K562 (cell line): Measurements from ENCODE around the gene ST6GALNAC2. TPM values are rescaled to one million over a fixed set of nuclear protein-coding genes. Genes with fewer than 3 reads are reported as not detected.

Experiments
- ATF3 ChIP-seq, 2 experiments: fragments of 450-650 bp in 1 of 2; sonication (generic) in 1 of 2; formaldehyde crosslinking in 1 of 2; IDR thresholded peaks in 1 of 2; conservative IDR thresholded peaks in 1 of 2; 2 replicates each; pipeline versions ENCODE4 v1.6.1 to v1.8.1; 2016 to 2023; ENCODE audit warnings: mild to moderate bottlenecking in 2 of 2, moderate library complexity in 2 of 2, inconsistent platforms in 1 of 2, missing genetic modification reagents in 1 of 2
- DIDO1 ChIP-seq: fragments of 450-650 bp; IDR thresholded peaks from 2 replicates; pipeline ENCODE4 v1.6.1; 2016; ENCODE audit warnings: low read depth, missing biosample characterization, missing genetic modification characterization
- DNMT1 ChIP-seq: fragments of 450-650 bp; IDR thresholded peaks from 2 replicates; pipeline ENCODE4 v1.6.1; 2016; ENCODE audit warnings: antibody characterized with exemption, mild to moderate bottlenecking
- GABPB1 ChIP-seq: sonication (generic); formaldehyde crosslinking; IDR thresholded peaks from 2 replicates; pipeline ENCODE4 v1.8.0; 2022; ENCODE audit warnings: mild to moderate bottlenecking, missing genetic modification reagents
- HDAC1 ChIP-seq, 2 experiments: fragments of 450-650 bp; IDR thresholded peaks; 2 replicates each; pipeline ENCODE4 v1.6.1; 2016 to 2017; ENCODE audit warnings: inconsistent platforms in 1 of 2, mild to moderate bottlenecking in 1 of 2, moderate library complexity in 1 of 2
- IFI16 ChIP-seq: fragments of 250-450 bp; sonication (Bioruptor Pico); IDR thresholded peaks from 2 replicates; pipeline ENCODE4 v2.1.2; 2022; ENCODE audit warnings: mild to moderate bottlenecking, inconsistent platforms
- MCM3 ChIP-seq: fragments of 450-650 bp; IDR thresholded peaks from 2 replicates; pipeline ENCODE4 v1.6.1; 2016
- MTA1 ChIP-seq: fragments of 450-650 bp; IDR thresholded peaks from 2 replicates; pipeline ENCODE4 v1.6.1; 2017; ENCODE audit warnings: borderline replicate concordance
- SMARCE1 ChIP-seq: fragments of 450-650 bp; IDR thresholded peaks from 2 replicates; pipeline ENCODE4 v1.7.1; 2016; ENCODE audit warnings: mild to moderate bottlenecking
- TCF3 ChIP-seq: sonication (generic); formaldehyde crosslinking; IDR thresholded peaks from 2 replicates; pipeline ENCODE4 v1.4.0; 2020; ENCODE audit warnings: mild to moderate bottlenecking, missing genetic modification reagents
- YBX1 ChIP-seq: fragments of 450-650 bp; IDR thresholded peaks from 2 replicates; pipeline ENCODE4 v1.7.1; 2016; ENCODE audit warnings: mild to moderate bottlenecking
- ZSCAN29 ChIP-seq: fragments of 450-650 bp; IDR thresholded peaks from 2 replicates; pipeline ENCODE4 v1.6.1; 2017
- polyA plus RNA-seq, 8 experiments: library from polyadenylated mRNA; depleted of rRNA in 4 of 8; stranded (reverse) in 5 of 8; unstranded in 3 of 8; fragments of >200 nt; fragmentation: Nextera tagmentation in 2 of 8; fragmentation: Illumina TruSeq in 1 of 8; extraction: Ambion mirVana in 2 of 8; extraction: Trizol in 1 of 8; gene quantifications; 2 replicates each; pipeline versions ENCODE4 v1.2.1 to v1.2.3, GENCODE V29; 2011 to 2014; ENCODE audit warnings: inconsistent platforms in 1 of 8, missing spikeins in 1 of 8
- total RNA-seq, 7 experiments: library from RNA; depleted of rRNA in 6 of 7; stranded (reverse); fragments of >200 nt in 6 of 7; fragmentation: Illumina TruSeq in 2 of 7; extraction: Trizol in 2 of 7; gene quantifications; 2 replicates each; pipeline versions ENCODE4 v1.2.1 to v1.2.3, GENCODE V29; 2011 to 2021; ENCODE audit warnings: low replicate concordance in 1 of 7
- TF ChIP-seq, protein P1 (sequence below): fragments of 450-650 bp; IDR thresholded peaks from 2 replicates; pipeline ENCODE4 v1.6.1; 2016; ENCODE audit warnings: mild to moderate bottlenecking, moderate library complexity
- TF ChIP-seq, protein P2 (sequence below), 2 experiments: IDR thresholded peaks; 2 replicates each; pipeline ENCODE4 v1.6.1; 2012; ENCODE audit warnings: improper control_type of control experiment in 2 of 2, low read depth in 2 of 2, low read length in 2 of 2, borderline replicate concordance in 1 of 2

ST6GALNAC2 gene
- total and polyA plus RNA-seq, 9 of the 15 experiments (the other 6 are each of a cell fraction or from before 2014, with no cell fraction given): 0.18 TPM; not detected in 8

DNA sequence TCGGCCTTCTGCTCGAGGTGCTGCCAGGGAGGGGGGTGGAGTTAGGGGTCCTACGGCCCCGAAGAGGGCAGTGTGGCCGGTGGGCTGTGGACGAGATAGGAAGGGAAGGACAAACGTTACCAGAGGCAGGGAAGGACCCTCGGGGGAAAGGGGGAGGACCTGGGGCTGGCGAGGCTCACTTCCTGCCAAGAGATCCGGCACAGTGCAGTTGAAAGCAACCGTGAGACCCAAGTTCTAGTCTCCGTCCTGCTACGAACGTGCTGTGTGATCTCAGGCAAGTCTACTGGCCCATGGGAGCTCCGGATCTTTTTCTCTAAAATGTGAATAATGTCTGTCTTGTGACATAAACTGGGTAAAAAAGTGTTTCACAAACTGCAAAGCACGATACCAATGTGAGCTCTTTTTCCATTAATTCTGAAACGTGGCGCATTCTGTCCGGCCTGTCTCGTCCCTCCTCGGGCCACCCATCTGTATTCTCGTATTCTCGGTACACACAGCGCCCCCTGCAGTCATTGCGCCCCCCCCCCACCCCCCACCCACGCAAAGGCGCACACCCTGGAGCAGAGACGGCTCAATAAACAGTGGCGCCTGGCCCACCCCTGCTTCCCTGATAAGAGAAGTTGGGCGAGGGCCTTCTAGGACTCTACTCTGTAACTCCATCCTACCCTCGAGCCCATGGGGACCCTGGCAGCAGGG, 57.0 kb downstream of the ST6GALNAC2 start (continued):
- TF ChIP-seq, protein P1, sequence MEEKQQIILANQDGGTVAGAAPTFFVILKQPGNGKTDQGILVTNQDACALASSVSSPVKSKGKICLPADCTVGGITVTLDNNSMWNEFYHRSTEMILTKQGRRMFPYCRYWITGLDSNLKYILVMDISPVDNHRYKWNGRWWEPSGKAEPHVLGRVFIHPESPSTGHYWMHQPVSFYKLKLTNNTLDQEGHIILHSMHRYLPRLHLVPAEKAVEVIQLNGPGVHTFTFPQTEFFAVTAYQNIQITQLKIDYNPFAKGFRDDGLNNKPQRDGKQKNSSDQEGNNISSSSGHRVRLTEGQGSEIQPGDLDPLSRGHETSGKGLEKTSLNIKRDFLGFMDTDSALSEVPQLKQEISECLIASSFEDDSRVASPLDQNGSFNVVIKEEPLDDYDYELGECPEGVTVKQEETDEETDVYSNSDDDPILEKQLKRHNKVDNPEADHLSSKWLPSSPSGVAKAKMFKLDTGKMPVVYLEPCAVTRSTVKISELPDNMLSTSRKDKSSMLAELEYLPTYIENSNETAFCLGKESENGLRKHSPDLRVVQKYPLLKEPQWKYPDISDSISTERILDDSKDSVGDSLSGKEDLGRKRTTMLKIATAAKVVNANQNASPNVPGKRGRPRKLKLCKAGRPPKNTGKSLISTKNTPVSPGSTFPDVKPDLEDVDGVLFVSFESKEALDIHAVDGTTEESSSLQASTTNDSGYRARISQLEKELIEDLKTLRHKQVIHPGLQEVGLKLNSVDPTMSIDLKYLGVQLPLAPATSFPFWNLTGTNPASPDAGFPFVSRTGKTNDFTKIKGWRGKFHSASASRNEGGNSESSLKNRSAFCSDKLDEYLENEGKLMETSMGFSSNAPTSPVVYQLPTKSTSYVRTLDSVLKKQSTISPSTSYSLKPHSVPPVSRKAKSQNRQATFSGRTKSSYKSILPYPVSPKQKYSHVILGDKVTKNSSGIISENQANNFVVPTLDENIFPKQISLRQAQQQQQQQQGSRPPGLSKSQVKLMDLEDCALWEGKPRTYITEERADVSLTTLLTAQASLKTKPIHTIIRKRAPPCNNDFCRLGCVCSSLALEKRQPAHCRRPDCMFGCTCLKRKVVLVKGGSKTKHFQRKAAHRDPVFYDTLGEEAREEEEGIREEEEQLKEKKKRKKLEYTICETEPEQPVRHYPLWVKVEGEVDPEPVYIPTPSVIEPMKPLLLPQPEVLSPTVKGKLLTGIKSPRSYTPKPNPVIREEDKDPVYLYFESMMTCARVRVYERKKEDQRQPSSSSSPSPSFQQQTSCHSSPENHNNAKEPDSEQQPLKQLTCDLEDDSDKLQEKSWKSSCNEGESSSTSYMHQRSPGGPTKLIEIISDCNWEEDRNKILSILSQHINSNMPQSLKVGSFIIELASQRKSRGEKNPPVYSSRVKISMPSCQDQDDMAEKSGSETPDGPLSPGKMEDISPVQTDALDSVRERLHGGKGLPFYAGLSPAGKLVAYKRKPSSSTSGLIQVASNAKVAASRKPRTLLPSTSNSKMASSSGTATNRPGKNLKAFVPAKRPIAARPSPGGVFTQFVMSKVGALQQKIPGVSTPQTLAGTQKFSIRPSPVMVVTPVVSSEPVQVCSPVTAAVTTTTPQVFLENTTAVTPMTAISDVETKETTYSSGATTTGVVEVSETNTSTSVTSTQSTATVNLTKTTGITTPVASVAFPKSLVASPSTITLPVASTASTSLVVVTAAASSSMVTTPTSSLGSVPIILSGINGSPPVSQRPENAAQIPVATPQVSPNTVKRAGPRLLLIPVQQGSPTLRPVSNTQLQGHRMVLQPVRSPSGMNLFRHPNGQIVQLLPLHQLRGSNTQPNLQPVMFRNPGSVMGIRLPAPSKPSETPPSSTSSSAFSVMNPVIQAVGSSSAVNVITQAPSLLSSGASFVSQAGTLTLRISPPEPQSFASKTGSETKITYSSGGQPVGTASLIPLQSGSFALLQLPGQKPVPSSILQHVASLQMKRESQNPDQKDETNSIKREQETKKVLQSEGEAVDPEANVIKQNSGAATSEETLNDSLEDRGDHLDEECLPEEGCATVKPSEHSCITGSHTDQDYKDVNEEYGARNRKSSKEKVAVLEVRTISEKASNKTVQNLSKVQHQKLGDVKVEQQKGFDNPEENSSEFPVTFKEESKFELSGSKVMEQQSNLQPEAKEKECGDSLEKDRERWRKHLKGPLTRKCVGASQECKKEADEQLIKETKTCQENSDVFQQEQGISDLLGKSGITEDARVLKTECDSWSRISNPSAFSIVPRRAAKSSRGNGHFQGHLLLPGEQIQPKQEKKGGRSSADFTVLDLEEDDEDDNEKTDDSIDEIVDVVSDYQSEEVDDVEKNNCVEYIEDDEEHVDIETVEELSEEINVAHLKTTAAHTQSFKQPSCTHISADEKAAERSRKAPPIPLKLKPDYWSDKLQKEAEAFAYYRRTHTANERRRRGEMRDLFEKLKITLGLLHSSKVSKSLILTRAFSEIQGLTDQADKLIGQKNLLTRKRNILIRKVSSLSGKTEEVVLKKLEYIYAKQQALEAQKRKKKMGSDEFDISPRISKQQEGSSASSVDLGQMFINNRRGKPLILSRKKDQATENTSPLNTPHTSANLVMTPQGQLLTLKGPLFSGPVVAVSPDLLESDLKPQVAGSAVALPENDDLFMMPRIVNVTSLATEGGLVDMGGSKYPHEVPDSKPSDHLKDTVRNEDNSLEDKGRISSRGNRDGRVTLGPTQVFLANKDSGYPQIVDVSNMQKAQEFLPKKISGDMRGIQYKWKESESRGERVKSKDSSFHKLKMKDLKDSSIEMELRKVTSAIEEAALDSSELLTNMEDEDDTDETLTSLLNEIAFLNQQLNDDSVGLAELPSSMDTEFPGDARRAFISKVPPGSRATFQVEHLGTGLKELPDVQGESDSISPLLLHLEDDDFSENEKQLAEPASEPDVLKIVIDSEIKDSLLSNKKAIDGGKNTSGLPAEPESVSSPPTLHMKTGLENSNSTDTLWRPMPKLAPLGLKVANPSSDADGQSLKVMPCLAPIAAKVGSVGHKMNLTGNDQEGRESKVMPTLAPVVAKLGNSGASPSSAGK: no peak
- TF ChIP-seq MTA1 (peak; percentile 44; the same call in 1 of the 2 replicates), MCM3 (no peak), ZSCAN29 (no peak), DNMT1 (no peak), ATF3 (IDR thresholded peaks at IDR 0.05) (no peak), ATF3 (CRISPR knock-in tag; conservative IDR thresholded peaks at IDR 0.05) (no peak), IFI16 (CRISPR knock-in tag) (no peak), TCF3 (CRISPR knock-in tag) (no peak), DIDO1 (tag) (no peak), YBX1 (no peak), SMARCE1 (no peak), GABPB1 (CRISPR knock-in tag) (no peak), HDAC1 (IDR thresholded peaks at IDR 0.05) (no peak)
- TF ChIP-seq, protein P2, sequence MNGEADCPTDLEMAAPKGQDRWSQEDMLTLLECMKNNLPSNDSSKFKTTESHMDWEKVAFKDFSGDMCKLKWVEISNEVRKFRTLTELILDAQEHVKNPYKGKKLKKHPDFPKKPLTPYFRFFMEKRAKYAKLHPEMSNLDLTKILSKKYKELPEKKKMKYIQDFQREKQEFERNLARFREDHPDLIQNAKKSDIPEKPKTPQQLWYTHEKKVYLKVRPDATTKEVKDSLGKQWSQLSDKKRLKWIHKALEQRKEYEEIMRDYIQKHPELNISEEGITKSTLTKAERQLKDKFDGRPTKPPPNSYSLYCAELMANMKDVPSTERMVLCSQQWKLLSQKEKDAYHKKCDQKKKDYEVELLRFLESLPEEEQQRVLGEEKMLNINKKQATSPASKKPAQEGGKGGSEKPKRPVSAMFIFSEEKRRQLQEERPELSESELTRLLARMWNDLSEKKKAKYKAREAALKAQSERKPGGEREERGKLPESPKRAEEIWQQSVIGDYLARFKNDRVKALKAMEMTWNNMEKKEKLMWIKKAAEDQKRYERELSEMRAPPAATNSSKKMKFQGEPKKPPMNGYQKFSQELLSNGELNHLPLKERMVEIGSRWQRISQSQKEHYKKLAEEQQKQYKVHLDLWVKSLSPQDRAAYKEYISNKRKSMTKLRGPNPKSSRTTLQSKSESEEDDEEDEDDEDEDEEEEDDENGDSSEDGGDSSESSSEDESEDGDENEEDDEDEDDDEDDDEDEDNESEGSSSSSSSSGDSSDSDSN (IDR thresholded peaks at IDR 0.05; ENCODE audit: borderline replicate concordance in 1 of 2, low read depth in 2 of 2, low read length in 2 of 2): peak in 1 of 2 experiments; percentile 11; a peak in 1 of 4 replicates
